Chondrocyte (in vitro differentiated cells): ENCODE measurements around the gene IRF2. TPM values are rescaled to one million over a fixed set of nuclear protein-coding genes. Genes with fewer than 3 reads are reported as not detected.

ENCODE experiments used
- DNase-seq: peaks from one replicate; pipeline ENCODE4 v3.0.0; 2021; ENCODE audit warnings: mixed read lengths, low spot score
- H3K27ac Mint-ChIP-seq: one replicate; pipeline ENCODE4 v1.8.0; 2021; ENCODE audit warnings: mild to moderate bottlenecking, moderate library complexity, mixed read lengths; ENCODE audit not compliant: unreplicated experiment
- H3K27me3 Mint-ChIP-seq: 2 replicates; pipeline ENCODE4 v1.8.0; 2021; ENCODE audit warnings: low read depth, mixed read lengths
- H3K36me3 Mint-ChIP-seq: 2 replicates; pipeline ENCODE4 v1.8.0; 2021; ENCODE audit warnings: low read depth, mixed read lengths
- H3K4me1 Mint-ChIP-seq: 2 replicates; pipeline ENCODE4 v1.8.0; 2021; ENCODE audit warnings: low read depth, mild to moderate bottlenecking, mixed read lengths
- H3K4me3 Mint-ChIP-seq: one replicate; pipeline ENCODE4 v1.8.0; 2021; ENCODE audit warnings: mild to moderate bottlenecking, moderate library complexity, mixed read lengths; ENCODE audit not compliant: unreplicated experiment
- H3K9me3 Mint-ChIP-seq: 2 replicates; pipeline ENCODE4 v1.8.0; 2021; ENCODE audit warnings: low read depth, mixed read lengths
- total RNA-seq: library from RNA; stranded (reverse); gene quantifications from 3 replicates; pipeline ENCODE4 v1.2.1, GENCODE V29; 2021
- TF ChIP-seq, protein P1 (sequence below): fragments of 200-600 bp; sonication (generic); IDR thresholded peaks from 2 replicates; pipeline ENCODE4 v1.5.0; 2021; ENCODE audit warnings: antibody characterized with exemption, mild to moderate bottlenecking, moderate library complexity

IRF2 gene
- total RNA-seq, 1 donor from 2014 or later = 13.2 TPM

DNA sequence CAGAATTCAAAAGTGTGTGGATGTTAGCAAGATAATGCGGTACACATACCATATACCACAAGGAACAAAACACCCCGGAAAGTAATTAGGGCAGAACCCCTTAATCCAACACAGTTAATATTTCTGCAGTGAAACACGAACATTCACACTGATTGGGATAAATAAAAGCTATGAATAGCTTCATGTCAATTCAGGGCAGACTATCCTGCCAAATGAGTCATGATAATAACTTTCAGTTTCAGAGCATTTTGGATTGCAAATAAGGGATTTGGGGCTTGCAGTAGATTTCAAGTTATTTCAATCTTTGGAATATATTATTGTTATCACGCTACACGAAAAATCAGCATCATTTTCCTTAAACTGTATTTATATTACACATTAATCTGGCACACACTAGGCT is 24.3 kb downstream of the IRF2 start:
- H3K27me3 Mint-ChIP-seq = no peaks in the 10 kb centered on the region
- DNase-seq = no peak
- peak overlapping the region; percentile 86 for H3K27ac Mint-ChIP-seq
- peaks cover 64% of the 10 kb centered on the region for H3K4me1 Mint-ChIP-seq
- H3K4me3 Mint-ChIP-seq = peak overlapping the region; percentile 37
- TF ChIP-seq, protein P1, sequence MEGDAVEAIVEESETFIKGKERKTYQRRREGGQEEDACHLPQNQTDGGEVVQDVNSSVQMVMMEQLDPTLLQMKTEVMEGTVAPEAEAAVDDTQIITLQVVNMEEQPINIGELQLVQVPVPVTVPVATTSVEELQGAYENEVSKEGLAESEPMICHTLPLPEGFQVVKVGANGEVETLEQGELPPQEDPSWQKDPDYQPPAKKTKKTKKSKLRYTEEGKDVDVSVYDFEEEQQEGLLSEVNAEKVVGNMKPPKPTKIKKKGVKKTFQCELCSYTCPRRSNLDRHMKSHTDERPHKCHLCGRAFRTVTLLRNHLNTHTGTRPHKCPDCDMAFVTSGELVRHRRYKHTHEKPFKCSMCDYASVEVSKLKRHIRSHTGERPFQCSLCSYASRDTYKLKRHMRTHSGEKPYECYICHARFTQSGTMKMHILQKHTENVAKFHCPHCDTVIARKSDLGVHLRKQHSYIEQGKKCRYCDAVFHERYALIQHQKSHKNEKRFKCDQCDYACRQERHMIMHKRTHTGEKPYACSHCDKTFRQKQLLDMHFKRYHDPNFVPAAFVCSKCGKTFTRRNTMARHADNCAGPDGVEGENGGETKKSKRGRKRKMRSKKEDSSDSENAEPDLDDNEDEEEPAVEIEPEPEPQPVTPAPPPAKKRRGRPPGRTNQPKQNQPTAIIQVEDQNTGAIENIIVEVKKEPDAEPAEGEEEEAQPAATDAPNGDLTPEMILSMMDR = no peak
- peaks cover 1% of the 10 kb centered on the region for H3K36me3 Mint-ChIP-seq
- no peaks in the 10 kb centered on the region for H3K9me3 Mint-ChIP-seq

DNA sequence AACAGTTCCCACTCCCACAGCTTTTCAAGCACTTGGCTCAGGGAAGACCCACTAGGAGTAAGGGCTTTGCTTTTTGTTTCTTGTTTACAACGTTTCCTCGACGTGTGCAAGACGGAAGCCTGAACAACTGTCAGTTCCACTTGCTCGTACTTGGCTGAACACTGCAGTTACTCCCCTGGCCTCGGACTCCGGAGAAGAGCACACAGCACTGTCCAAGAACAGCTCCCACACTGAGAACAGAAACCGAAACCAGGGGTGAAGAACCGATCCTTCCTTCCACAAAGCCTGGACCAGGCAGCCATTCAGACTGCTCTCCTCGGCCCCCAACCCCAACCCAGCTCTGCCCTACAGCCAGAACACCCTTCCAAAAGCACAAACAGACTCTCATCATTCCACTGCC is 25.5 kb downstream of the IRF2 start:
- peak overlapping the region; percentile 49 for H3K27ac Mint-ChIP-seq
- H3K27me3 Mint-ChIP-seq = no peaks in the 10 kb centered on the region
- no peak for DNase-seq
- TF ChIP-seq, protein P1 = no peak
- H3K4me3 Mint-ChIP-seq = no peak overlapping the region
- peaks cover 1% of the 10 kb centered on the region for H3K36me3 Mint-ChIP-seq
- peaks cover 70% of the 10 kb centered on the region for H3K4me1 Mint-ChIP-seq
- no peaks in the 10 kb centered on the region for H3K9me3 Mint-ChIP-seq

DNA sequence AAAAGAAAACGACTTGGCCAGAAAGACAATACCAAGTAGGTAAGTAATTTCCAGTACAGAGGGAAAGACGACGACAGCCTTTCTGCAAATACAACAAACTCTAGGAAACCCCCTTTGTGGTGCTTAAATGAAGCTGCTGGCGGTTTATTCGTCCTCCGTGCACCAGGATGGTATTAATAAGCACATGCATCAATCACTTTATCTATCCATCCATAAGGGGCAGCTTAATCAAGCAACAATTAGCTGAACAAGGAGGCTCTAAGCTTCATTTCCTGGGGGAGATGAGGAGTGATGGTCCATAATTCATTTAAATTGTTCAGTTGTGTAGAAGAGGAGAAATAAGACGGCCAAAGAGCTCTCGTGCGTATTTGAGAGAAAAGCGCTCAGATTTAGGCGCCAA is 26.2 kb downstream of the IRF2 start:
- no peak overlapping the region for H3K4me3 Mint-ChIP-seq
- DNase-seq = no peak
- TF ChIP-seq, protein P1 = no peak
- H3K4me1 Mint-ChIP-seq = peaks cover 70% of the 10 kb centered on the region
- peaks cover 1% of the 10 kb centered on the region for H3K36me3 Mint-ChIP-seq
- H3K27ac Mint-ChIP-seq = no peak overlapping the region
- no peaks in the 10 kb centered on the region for H3K27me3 Mint-ChIP-seq
- no peaks in the 10 kb centered on the region for H3K9me3 Mint-ChIP-seq

DNA sequence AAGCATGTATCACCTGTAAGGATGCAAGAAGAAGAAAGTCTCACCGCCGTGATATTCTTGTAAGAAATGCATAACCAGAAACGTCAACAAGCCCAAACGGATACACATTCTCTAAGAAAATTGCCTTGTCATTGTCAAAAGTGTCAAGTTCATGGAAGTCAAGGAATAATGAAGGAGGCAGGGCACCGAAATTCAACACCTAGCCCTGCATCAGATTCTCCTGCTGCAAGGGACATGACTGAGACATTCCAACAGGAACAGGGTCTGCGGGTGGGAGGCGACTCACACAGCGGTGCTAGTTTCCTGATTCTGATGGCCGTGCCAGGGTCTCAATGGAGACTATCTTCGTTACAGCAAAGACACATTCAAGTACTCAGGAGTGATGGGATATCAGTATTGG is 26.7 kb downstream of the IRF2 start:
- Mint-ChIP-seq H3K4me1 (peaks cover 66% of the 10 kb centered on the region), H3K27me3 (no peaks in the 10 kb centered on the region), H3K36me3 (peaks cover 1% of the 10 kb centered on the region), H3K4me3 (no peak overlapping the region), H3K9me3 (no peaks in the 10 kb centered on the region), H3K27ac (peak overlapping the region; percentile 43)
- TF ChIP-seq, protein P1 = no peak
- DNase-seq = no peak

DNA sequence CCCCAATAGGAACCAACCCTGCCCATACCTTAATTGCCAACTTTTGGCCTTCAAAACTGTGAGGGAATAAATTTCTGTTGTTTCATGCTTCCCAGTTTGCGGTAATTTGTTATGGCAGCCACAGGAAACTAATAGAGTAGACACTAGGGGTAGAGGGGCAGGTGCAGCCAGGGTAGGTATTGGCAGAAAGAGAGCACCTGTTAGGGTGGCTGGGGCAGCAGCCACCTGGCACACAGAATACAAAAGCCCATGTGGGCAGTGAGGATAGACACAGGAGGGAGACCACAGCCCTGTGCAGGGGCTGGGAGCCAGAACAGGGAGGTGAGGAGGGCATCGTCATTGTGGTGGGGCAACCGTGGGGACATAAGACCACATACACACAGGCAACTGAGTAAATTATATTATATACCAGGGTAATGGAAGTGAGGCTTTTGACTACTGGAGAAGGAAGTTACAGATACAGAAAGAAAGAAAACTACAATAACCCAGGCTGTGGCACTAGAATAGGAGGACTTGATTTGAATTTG is 28.2 kb downstream of the IRF2 start:
- H3K27ac Mint-ChIP-seq = no peak overlapping the region
- no peaks in the 10 kb centered on the region for H3K27me3 Mint-ChIP-seq
- H3K4me1 Mint-ChIP-seq = peaks cover 66% of the 10 kb centered on the region
- no peak for DNase-seq
- H3K9me3 Mint-ChIP-seq = no peaks in the 10 kb centered on the region
- TF ChIP-seq, protein P1 = no peak
- peaks cover 1% of the 10 kb centered on the region for H3K36me3 Mint-ChIP-seq
- H3K4me3 Mint-ChIP-seq = no peak overlapping the region
